ENCODE measurements around the gene NTRK2. TPM values are rescaled to one million over a fixed set of nuclear protein-coding genes. Genes with fewer than 3 reads are reported as not detected.

Gene NTRK2
- total and polyA plus RNA-seq, 2 experiments from 2014 or later, result 0.99 to 3.7 TPM

DNA sequence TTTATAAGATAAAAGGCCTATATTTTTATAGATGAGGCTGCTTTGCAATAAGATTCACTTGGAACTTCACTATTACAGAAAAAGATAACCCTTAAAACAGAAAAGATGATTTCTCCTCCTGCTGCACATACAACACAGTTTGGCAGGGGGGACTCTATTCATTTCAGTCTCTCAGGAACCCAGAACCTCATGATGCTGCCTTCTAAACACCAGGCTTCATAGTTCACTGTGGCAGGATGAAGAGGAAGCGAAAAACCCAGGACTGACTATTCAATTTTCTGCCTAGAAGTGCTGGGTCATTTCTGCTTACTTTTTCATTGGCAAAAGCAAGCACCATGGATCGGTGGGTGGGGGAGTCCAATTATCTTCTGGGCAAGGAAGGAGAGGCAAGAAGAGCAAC lies 179.5 kb downstream of the NTRK2 start:
- no peaks in the 10 kb centered on the region for H3K9me3 ChIP-seq (ENCODE audit: low read depth)
- DNase-seq (ENCODE audit: low spot score), result no peak
- no peaks in the 10 kb centered on the region for H3K27me3 ChIP-seq
- H2AFZ ChIP-seq, result no peak overlapping the region
- H3K9me2 ChIP-seq (replicated peaks; ENCODE audit: insufficient read depth), result no peaks in the 10 kb centered on the region
- peaks cover 7% of the 10 kb centered on the region for H3K4me1 ChIP-seq (ENCODE audit: insufficient read depth)
- TF ChIP-seq EZH2phosphoT487 (IDR thresholded peaks at IDR 0.05; ENCODE audit: low read depth, severe bottlenecking, unreplicated experiment), result no peak
- TF ChIP-seq EZH2 (IDR thresholded peaks at IDR 0.05; ENCODE audit: borderline replicate concordance), result no peak
- TF ChIP-seq, protein P1, sequence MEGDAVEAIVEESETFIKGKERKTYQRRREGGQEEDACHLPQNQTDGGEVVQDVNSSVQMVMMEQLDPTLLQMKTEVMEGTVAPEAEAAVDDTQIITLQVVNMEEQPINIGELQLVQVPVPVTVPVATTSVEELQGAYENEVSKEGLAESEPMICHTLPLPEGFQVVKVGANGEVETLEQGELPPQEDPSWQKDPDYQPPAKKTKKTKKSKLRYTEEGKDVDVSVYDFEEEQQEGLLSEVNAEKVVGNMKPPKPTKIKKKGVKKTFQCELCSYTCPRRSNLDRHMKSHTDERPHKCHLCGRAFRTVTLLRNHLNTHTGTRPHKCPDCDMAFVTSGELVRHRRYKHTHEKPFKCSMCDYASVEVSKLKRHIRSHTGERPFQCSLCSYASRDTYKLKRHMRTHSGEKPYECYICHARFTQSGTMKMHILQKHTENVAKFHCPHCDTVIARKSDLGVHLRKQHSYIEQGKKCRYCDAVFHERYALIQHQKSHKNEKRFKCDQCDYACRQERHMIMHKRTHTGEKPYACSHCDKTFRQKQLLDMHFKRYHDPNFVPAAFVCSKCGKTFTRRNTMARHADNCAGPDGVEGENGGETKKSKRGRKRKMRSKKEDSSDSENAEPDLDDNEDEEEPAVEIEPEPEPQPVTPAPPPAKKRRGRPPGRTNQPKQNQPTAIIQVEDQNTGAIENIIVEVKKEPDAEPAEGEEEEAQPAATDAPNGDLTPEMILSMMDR (IDR thresholded peaks at IDR 0.05; ENCODE audit: poor library complexity), result no peak
- H3K79me2 ChIP-seq, result no peaks in the 10 kb centered on the region
- H3K27ac ChIP-seq, result no peak overlapping the region
- no peaks in the 10 kb centered on the region for H3K36me3 ChIP-seq (replicated peaks; ENCODE audit: insufficient read depth, low read depth)
- H3K4me2 ChIP-seq, result no peak overlapping the region
- no peaks in the 10 kb centered on the region for H4K20me1 ChIP-seq (ENCODE audit: insufficient read depth, poor library complexity, severe bottlenecking)
- 94% methylated on average over 2 of the region's 2 CpGs for WGBS (ENCODE audit: low lambda C conversion rate, missing lambda C conversion rate)
- H3K4me3 ChIP-seq, result no peak overlapping the region

- Histone ChIP-seq H3K4me2 (no peak overlapping the region), H3K36me3 (replicated peaks; ENCODE audit: insufficient read depth, low read depth) (no peaks in the 10 kb centered on the region), H3K79me2 (no peaks in the 10 kb centered on the region), H3K9me2 (replicated peaks; ENCODE audit: insufficient read depth) (no peaks in the 10 kb centered on the region), H4K20me1 (ENCODE audit: insufficient read depth, poor library complexity, severe bottlenecking) (no peaks in the 10 kb centered on the region), H3K27me3 (no peaks in the 10 kb centered on the region), H3K4me1 (ENCODE audit: insufficient read depth) (peaks cover 7% of the 10 kb centered on the region), H3K27ac (no peak overlapping the region), H2AFZ (no peak overlapping the region), H3K4me3 (no peak overlapping the region), H3K9me3 (ENCODE audit: low read depth) (no peaks in the 10 kb centered on the region)
- no peak for DNase-seq (ENCODE audit: low spot score)
- no peak for TF ChIP-seq EZH2phosphoT487 (IDR thresholded peaks at IDR 0.05; ENCODE audit: low read depth, severe bottlenecking, unreplicated experiment)
- no peak for TF ChIP-seq EZH2 (IDR thresholded peaks at IDR 0.05; ENCODE audit: borderline replicate concordance)
- TF ChIP-seq, protein P1 (IDR thresholded peaks at IDR 0.05; ENCODE audit: poor library complexity), result no peak
- 91% methylated on average over 4 of the region's 4 CpGs for WGBS (ENCODE audit: low lambda C conversion rate, missing lambda C conversion rate)
Measured at GRCh38 chr9:84850830-84851392, 181.4 kb downstream of the NTRK2 start.

DNA sequence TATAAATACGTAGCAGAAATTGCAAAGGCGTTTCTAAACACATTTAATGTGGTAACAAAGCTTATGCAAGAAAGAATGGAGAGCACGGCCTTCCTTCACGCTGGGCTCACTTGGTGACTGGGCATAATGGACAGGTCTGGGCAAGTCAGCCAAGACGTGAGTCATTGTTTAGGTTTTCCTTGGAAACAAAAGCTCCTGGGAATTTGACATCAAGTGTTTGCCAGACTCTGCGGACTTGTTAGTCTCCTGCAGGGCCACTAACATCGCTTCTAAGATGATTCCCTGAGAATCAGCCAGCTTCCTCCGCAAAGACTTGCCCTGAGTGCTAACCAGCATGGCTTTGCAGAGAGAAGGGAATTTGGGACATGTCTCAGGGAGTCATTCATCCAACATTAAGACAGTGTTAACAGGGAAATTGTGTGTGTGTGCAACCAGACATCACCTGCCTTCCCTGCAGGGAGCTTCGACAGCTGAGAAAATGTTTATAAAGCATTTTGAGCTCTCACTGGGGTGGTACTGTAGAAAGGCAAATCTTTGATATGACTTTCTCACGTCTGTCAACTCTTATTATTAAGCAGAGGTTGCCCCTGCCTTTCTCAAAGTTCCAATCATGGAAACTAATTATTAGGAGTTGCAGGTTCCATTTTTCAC lies 182.5 kb downstream of the NTRK2 start:
- no peak overlapping the region for H2AFZ ChIP-seq
- H4K20me1 ChIP-seq (ENCODE audit: insufficient read depth, poor library complexity, severe bottlenecking), result no peaks in the 10 kb centered on the region
- H3K4me3 ChIP-seq, result no peak overlapping the region
- no peaks in the 10 kb centered on the region for H3K36me3 ChIP-seq (replicated peaks; ENCODE audit: insufficient read depth, low read depth)
- H3K4me1 ChIP-seq (ENCODE audit: insufficient read depth), result peaks cover 7% of the 10 kb centered on the region
- 61% methylated on average over 10 of the region's 10 CpGs for WGBS (ENCODE audit: low lambda C conversion rate, missing lambda C conversion rate)
- H3K9me3 ChIP-seq (ENCODE audit: low read depth), result no peaks in the 10 kb centered on the region
- DNase-seq (ENCODE audit: low spot score), result peak; percentile 14
- H3K27ac ChIP-seq, result no peak overlapping the region
- no peaks in the 10 kb centered on the region for H3K27me3 ChIP-seq
- no peaks in the 10 kb centered on the region for H3K79me2 ChIP-seq
- no peak overlapping the region for H3K4me2 ChIP-seq
- H3K9me2 ChIP-seq (replicated peaks; ENCODE audit: insufficient read depth), result no peaks in the 10 kb centered on the region
- TF ChIP-seq EZH2 (IDR thresholded peaks at IDR 0.05; ENCODE audit: borderline replicate concordance) (no peak), EZH2phosphoT487 (IDR thresholded peaks at IDR 0.05; ENCODE audit: low read depth, severe bottlenecking, unreplicated experiment) (no peak)
- TF ChIP-seq, protein P1 (IDR thresholded peaks at IDR 0.05; ENCODE audit: poor library complexity), result no peak

Data from hepatocyte (in vitro differentiated cells).